GM21515 (cell line): ENCODE measurements around the gene PPP1R12B.
"Not testable (repeated sequence)": the region's sequence is repeated elsewhere in the genome, so short reads cannot be mapped to it uniquely, and the experiment has no call there.

Source experiments
- ATAC-seq: cut with Tn5 transposase; IDR thresholded peaks from one replicate; pipeline ENCODE4 v1.9.1; 2021; ENCODE audit not compliant: unreplicated experiment

Gene PPP1R12B

DNA sequence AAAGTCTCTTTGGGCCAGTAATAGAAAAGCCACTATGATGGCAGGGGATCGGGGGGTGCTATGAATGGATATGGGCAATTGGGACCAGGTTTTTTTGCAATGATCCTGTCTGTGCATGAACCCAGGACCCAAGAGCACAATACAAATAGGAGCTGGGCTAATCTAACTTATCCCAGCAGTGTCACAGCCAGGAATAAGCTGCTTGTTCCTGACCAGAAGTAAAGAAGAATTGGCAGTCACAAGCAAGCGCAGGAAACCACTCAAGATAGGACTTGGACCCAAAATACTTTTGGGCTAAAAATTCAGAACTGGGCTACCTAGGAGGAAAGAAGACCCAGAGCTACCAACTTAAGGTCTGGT is 172.3 kb downstream of the PPP1R12B start:
- ATAC-seq, result not testable (repeated sequence)

DNA sequence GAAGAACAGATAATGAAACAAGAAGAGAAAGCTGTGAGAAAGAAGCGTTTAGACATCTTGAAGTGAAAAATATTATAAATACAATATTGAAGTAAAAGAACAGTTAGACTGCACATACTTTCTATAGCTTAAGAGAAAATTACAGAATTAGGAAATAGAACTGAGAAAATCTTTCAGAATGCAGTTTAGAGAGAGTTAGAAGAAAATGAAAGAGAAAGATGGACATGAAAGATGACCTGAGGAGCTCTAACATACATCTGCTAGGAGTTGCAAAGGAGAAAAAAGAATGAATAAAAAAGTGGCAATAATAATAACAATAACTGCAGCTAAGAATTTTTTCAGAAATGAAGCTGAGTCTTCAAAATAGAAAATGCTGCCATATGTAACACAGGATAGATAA is 173.0 kb downstream of the PPP1R12B start:
- not testable (repeated sequence) for ATAC-seq

DNA sequence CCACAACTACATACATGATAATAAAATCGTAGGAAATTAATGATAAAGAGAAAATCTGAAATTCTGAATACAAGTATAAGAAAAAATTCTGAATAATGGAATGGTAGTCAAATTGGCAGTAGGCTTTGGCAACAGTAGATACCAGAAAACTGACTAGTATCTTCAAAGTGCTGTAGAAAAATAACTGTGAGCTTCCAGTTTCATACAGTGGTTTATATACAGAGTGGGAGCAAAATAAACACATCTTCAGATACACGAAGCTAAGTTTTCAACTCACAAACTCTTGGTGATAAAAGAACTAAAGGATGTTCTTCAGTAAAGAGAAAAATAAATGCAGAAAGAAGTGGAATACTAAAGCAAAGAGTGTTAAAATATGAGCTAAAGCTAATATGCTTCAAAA is 173.4 kb downstream of the PPP1R12B start:
- no peak for ATAC-seq

DNA sequence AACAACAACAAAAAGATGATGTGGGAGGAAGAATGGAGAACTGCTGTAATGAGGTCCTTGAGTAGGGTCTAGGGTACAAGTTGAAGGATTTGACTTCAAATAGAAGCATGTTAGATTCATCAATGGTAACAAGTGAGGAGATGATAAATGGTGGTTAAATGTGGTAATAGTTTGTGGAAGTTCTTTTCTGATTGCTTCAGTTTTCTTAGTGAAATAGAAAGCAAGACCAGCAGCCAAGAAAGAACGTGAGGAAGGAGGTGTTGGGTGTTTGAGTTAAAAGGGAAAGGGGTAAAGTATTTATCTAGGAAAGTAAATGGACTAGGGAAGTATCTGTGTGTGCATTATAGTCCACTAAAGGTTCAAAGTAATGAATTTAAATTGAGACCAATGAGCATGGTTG is 177.6 kb downstream of the PPP1R12B start:
- not testable (repeated sequence) for ATAC-seq

DNA sequence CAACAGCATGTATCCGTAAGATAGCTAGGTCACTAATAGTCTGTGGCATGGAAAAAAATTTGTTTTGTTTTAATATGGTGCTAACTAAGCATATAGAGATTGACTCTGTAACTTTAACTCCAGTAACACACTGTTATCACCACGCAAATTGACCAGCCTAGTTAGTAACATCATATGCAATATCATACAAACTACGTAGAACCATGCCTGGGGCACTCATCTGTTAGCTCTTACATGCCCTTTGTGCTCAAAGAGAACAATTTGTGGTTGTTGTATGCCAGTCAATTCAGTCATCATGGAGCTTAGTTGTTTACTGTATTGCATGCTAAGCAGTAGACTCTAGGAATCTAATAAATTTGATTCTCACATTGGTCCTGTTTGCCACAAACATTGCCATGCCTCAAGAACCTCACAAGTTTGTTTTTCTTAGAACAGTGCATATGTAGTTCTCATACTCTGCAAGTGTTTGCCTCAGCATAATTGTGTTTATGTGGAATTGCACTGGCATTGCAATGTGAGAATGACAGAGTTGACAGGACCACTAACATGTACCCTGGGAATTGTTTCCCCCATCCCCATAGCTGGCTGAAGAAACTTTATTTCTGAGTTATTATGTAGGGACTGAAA is 179.7 kb downstream of the PPP1R12B start:
- ATAC-seq, result not testable (repeated sequence)

DNA sequence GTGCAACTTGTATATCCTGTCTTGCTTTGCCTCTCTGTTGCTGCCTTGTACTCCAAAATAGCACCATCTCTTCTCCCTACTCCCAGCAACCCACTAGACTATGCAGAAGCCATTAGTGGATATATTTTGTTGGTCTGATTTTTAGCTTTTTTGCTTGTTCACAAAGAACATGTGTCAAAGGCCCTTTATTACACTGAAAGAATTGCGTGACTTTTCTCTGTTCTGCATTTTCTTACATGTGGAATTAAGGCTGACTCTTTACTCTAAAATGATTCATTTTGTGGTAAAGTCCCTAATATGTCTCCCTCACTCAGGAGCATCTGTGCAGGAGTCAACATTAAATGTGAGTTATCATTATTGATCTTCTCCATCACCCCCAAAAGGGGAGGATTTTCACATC is 182.2 kb downstream of the PPP1R12B start:
- not testable (repeated sequence) for ATAC-seq

DNA sequence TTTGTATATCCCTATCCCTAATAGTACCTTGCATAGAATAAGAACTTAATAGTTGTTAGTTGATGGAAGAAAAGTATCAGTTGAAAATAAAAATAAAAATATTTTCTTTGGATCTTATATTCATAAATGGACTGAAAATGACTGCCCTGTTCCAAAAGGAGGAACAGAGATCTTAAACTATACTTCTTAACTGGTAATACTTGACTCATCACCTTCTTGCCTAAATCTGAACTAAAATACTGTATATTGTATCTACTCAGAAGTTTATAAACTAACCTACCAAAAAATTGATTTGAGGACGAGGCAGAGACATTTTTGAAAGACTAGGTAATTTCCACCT is 182.9 kb downstream of the PPP1R12B start:
- ATAC-seq, result no peak

DNA sequence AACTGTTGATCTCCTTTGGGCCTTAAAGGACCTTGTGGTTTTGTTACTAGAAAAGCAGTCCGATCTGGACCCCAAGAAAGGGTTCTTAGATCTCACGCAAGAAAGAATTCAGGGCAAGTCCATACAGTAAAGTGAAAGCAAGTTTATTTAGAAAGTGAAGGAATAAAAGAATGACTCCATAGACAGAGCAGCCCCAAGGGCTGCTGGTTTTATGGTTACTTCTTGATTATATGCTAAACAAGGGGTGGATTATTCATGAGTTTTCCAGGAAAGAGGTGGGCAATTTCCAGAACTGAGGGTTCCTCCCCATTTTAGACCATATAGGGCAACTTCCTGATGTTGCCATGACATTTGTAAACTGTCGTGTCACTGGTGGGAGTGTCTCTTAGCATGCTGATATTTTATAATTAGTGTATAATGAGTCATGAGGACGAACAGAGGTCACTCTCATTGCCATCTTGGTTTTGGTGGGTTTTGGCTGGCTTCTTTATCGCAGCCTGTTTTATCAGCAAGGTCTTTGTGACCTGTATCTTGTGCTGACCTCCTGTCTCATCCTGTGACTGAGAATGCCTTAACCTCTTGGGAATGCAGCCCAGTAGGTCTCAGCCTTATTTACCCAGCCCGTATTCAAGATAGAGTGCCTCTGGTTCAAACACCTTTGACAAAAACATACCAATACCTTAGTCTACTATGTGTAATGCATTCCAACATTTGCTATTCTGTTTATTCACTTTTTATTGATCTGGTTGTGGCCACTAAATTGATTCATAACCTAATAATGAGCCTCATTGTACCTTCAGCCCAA is 183.5 kb downstream of the PPP1R12B start:
- not testable (repeated sequence) for ATAC-seq

DNA sequence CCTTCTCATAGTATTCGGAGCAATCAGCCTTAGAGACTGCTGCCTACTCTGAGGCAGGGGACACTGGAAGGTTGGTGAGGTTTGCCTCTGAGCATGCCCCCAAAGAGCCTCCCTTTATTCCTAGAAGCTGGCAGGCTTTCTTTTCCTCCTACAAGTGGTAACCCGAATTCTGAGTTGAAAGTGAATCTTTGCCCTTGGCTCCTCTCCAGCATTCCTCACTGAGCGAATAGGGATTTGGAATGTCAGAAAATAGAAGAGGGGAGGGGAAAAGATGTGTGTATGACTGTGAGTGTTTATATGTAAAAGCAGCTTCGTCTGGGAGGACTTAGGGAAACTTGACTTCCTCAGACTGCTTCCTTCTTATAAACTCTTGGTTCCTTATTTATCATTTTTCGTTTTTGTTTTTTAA is 190.7 kb downstream of the PPP1R12B start:
- not testable (repeated sequence) for ATAC-seq

DNA sequence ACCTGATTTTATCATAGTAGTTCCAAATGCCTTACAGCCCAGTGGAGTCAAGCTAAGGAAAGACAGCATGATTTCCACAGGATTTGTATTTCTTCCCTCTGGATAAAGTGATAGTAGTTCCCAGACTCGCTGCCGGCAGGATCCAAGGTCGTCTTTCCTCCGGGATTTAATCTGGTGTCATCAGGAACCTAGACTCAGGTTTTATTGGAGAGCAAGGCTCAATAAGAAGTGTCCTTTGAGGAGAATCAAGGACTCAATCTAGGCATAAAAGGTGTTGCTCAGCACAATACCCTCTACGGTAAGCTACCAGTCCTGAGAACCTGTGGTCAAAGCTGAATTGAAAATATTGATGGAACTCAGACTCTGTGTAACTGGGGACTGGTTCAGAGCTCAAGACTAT is 191.1 kb downstream of the PPP1R12B start:
- ATAC-seq, result not testable (repeated sequence)

DNA sequence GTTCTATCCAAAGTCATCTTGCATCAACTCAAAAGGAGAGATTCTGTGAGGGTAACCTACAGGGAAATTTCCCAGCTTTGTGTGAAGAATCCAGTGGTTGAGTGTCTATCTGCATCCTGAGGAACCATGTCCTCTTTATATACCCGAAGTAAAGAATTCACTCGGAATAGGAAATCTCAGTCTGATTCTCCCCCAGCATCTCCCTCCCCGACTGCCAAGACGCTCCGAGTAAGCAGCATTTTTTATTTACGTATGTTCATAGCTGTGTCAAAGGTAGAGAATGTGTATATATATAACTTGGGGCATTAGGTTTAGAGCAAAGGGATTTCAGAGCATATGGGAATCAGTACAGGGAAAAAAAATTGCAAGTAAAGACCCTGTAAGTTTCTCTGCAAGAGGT is 191.5 kb downstream of the PPP1R12B start:
- no peak for ATAC-seq

DNA sequence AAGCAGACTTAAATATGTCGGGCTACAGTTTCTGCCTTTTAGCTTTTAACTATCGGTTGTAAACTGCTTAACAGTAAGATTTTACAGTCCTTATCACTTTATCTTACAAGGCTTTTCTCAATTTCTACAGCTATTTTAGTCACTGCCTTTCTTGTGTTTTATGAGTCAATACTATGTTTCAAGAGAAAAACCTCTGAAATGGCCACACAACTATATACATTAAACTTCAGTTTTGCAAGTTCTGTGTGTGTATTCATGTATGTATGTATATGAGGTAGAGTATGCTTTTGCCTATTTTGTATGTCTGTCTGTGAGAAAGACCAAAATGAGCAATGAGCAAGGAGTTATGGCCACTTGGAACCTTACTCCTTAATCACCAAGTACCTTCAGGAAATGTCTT is 191.9 kb downstream of the PPP1R12B start:
- ATAC-seq, result no peak

DNA sequence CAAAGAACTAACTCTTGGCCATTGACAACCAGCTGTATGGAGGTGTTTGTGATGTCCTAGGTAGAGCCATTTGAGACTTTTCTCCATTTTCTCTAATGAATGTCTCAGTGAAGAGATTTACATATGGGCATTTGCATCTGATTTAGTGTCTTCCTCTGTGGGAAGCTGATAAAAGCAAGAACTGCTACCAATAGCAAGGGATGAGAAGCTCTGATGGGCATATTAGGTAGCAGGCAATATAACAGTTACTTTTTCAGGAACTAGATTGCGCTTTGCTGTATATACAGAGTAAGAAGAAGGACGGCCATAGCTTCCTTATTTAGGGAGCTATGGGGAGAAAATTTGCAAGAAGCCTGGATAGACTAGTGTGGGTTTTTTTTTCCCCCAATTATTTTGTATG is 192.4 kb downstream of the PPP1R12B start:
- ATAC-seq, result not testable (repeated sequence)

DNA sequence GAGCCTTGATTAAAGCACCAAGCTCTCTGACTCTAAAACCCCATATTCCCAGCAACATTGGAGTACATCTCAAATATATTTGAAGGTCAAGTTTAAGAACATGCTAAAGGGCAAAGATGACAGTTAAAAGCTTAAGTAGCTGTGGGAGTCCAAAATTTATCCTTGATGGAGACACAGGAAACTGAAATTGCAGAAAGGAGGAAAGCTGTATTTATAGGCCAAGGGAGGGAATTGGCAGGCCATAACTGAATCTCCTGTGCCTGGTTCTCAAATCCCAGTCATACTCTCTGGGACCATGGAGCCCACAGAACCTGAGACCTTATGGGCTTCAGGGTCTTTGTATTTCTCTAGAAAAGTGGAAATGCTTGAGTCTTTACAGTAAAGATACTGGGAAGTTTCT is 193.9 kb downstream of the PPP1R12B start:
- not testable (repeated sequence) for ATAC-seq

DNA sequence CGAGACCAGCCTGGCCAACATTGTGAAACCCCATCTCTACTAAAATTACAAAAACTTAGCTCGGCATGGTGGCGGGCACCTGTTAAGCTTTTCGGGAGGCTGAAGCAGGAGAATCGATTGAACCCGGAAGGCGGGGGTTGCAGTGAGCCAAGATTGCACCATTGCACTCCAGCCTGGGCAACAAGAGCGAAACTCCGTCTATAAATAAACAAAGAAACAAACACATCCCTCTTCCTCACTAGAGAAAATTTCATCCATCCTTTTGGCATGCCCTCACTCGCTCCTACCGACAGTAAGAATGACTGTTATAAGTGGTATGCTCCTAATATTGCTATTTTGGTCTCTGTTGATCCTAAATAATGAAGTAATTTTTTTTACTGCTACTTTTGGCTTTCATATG is 195.0 kb downstream of the PPP1R12B start:
- not testable (repeated sequence) for ATAC-seq

DNA sequence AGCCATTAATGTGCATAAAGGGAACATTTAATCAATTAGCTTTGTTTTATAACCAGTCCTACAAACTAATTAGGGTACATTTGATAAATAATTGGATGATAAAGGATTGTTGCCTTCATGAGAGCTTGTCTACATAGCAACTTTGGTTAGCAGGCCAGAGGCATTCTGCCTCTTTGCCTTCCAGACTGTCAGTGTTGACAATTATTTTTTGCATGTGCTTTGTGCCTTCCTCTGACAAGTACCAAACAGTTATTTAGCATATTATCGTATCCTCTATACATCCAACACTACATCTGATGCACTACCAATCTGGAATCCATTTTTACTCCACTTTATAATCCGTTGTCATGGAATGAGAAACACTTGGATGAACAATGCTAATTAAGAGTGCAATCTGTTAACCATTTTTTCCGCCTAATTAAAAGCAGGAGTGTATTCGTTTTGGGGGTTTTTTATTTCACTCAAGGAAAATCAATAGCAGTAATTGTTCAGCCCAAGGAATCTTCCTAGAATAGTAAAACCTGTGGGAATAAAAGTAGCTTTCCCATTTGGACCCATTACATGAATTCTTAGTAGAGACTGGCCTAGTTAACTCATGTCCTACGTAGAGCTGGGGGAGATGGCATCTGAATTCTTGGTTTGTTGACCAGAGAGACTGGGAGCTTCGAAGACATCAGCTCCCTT is 196.4 kb downstream of the PPP1R12B start:
- not testable (repeated sequence) for ATAC-seq

DNA sequence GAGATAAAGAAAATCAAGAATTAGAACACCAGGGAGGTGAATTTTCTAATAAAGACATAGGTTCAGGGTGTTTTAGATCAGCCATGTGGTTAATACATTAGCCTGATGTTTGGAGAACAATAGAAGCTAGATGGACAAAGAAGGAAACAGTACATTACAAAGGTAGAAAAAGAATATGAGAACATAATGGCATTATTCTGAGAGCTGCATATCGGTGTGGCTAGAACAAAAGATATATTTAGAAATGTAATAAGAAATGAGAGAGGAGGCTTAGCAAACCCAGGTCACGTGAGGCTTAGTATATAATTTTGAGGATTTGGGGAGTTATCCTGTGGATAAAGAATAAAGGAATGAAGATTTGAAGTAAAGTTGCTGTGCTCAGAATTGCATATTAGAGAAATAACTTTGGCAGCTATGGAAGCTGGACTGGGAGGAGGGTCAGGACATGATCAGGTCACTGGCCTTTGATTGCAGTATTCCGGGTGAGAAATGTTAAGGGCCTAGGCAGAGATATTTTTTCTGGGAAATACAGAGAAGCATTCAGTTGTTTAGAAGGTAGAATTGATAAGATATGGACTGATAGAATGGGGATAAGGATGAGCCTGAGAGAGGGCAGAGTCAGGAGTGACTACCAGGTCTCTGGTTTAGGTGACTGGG is 197.3 kb downstream of the PPP1R12B start:
- not testable (repeated sequence) for ATAC-seq

DNA sequence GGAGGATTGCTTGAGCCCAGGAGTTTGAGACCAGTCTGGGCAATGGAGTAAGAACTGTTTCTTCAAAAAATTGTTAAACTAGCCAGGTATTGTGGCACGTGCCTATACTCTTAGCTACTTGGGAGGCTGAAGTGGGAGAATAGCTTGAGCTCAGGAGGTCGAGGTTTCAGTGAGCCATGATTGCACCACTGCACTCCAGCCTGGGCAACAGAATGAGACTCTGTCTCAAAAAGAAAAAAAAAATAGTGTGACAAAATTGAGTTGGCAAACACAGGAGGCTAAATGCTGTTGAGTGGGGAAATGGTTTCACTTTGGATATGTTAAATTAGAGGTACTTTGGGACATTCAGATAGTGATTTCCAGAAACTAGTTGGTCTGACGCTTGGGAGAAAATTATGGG is 197.9 kb downstream of the PPP1R12B start:
- ATAC-seq, result not testable (repeated sequence)

DNA sequence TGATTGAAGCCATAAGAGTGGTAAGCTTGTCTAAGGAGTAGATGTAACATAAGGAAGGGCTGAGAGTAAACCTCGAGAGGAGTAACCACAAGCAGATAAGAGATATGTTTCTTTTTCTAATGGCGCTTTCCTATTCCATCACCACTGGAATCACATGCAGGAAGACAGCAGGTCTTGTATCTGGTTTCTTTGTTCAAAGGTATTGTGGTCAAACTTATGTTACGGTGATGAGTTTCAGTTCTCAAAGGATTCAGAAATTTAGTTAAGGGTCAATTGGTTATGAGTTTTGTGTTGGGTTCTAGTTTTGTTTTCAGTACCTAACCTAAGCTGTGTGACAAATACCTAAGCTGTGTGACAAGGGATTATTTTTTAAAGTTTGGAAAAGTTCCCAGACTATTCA is 198.3 kb downstream of the PPP1R12B start:
- peak; percentile 71 for ATAC-seq

DNA sequence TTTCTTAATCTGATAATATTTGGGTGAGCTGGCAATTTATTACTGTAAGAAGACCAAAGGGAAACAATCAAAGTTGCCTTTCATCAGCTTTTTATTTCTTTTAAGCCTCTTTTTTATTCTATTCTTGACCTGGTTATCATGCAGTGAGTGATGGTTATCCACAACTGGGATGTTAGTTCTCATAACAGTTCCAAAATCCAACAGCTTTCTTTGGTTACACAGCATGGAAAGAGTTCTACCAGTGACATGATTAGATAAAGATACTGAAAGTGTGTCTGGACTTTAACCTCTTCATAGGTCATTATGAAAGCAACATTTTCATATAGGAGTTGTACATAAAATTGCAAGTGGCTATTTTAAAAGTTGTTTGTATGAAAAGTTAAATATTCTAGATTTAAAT is 198.7 kb downstream of the PPP1R12B start:
- ATAC-seq, result no peak

DNA sequence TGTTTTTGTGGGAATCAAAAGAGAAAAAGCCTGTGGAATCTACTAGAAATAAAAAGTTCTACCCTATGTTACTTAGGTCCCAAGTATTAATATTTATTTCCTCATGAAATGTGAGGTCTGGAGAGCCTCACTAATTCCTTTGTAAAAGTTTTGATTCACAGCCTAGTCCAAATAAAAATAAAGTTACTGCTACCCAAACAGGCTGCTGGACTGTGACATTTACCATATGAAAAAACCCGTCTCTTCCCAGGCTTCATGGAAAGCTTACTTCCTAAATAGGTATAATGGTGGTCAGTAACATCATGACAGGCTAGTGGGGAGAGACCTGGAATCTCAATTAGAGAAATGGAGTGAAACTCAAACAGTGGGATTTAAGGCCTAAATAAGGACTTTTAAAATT is 201.6 kb downstream of the PPP1R12B start:
- ATAC-seq, result not testable (repeated sequence)

DNA sequence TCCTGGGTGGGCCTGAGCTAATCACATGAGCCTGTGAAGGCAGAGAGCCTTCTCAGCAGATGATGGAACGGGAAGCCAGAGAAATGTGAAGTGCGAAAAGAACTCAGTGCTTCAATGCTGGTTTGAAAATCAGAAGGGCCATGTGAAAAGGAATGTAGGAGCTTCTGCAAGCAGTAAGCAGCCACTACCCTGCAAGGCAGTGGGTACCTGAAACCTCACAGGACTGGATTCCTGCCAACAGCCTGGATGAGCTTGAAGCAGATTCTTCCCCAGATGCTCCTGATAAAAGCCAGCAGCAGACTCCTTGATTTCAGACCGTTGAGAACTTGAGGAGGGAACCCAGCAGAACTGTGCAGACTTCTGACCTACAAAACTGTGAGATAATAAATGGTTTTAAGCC is 203.2 kb downstream of the PPP1R12B start:
- no peak for ATAC-seq
